ENCODE data around the gene LDB2.

The LDB2 gene

DNA sequence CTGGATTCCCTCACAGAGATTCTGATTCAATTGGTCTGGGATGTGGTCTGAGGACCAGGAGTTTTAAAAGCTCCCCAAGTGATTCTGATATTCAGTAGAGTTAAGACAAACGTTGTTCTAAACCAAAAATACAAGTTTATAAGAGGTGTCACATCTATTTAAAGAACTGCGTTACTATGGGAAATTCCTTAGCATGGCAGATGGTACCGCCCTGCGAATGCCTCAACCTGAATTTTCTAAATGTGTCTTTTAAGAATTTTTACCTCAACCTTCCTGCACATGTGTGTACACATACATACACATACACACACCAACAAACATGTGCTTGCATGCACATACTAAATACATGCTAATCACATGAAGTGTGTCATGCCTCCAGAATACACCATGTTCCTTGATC lies 343.3 kb downstream of the LDB2 start:
- in situ Hi-C loops (cut with MboI; ENCODE audit: low pct_unique_long_range_greater_than_20kb, low sequenced_read_pairs, unreplicated experiment), result no loop called here
- TF ChIP-seq, protein P1, sequence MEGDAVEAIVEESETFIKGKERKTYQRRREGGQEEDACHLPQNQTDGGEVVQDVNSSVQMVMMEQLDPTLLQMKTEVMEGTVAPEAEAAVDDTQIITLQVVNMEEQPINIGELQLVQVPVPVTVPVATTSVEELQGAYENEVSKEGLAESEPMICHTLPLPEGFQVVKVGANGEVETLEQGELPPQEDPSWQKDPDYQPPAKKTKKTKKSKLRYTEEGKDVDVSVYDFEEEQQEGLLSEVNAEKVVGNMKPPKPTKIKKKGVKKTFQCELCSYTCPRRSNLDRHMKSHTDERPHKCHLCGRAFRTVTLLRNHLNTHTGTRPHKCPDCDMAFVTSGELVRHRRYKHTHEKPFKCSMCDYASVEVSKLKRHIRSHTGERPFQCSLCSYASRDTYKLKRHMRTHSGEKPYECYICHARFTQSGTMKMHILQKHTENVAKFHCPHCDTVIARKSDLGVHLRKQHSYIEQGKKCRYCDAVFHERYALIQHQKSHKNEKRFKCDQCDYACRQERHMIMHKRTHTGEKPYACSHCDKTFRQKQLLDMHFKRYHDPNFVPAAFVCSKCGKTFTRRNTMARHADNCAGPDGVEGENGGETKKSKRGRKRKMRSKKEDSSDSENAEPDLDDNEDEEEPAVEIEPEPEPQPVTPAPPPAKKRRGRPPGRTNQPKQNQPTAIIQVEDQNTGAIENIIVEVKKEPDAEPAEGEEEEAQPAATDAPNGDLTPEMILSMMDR (IDR thresholded peaks at IDR 0.05; ENCODE audit: extremely low read depth, insufficient read depth, missing control alignments), result no peak
- DNase-seq (ENCODE audit: low spot score), result no peak

DNA sequence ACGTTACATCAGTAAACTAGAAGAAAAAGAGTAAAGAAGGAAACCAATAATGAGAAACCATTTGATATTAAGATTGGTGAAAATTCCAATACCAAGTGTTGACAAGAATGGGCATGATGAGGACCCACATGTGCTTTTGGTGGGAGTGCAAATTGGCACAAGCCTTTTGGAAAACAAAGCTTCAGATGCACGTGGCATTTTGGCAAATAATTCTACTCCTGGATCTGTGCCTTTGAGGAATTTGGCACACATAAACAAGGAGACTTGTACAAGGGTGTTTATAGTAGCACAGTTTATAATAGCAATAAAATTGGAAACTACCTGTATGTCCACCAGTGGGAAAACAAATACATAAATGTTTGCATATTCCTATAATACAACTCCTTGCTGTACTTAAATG lies 347.9 kb downstream of the LDB2 start:
- in situ Hi-C loops (cut with MboI; ENCODE audit: low pct_unique_long_range_greater_than_20kb, low sequenced_read_pairs, unreplicated experiment), result no loop called here
- DNase-seq (ENCODE audit: low spot score), result no peak
- TF ChIP-seq, protein P1 (IDR thresholded peaks at IDR 0.05; ENCODE audit: extremely low read depth, insufficient read depth, missing control alignments), result no peak

DNA sequence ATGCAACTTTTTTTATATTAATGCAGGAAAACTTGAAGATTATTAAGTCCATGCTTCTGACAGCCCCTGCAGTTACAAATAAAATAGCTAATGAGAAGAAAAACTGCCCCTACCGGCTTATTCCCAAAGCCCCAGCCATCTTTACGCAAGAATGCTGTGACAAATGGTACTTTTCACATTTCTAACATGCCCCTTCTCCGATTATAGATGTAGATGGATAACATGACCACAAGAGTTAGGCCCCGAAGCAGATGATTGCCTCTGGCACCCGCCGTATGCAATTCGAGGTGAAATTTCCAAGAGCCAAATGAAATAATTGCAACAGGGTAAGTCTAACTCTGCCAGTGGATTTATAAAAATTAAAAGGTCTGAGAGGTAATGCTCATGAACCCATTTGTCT lies 352.8 kb downstream of the LDB2 start:
- in situ Hi-C loops (cut with MboI; ENCODE audit: low pct_unique_long_range_greater_than_20kb, low sequenced_read_pairs, unreplicated experiment), result no loop called here
- no peak for DNase-seq (ENCODE audit: low spot score)
- TF ChIP-seq, protein P1 (IDR thresholded peaks at IDR 0.05; ENCODE audit: extremely low read depth, insufficient read depth, missing control alignments), result no peak

DNA sequence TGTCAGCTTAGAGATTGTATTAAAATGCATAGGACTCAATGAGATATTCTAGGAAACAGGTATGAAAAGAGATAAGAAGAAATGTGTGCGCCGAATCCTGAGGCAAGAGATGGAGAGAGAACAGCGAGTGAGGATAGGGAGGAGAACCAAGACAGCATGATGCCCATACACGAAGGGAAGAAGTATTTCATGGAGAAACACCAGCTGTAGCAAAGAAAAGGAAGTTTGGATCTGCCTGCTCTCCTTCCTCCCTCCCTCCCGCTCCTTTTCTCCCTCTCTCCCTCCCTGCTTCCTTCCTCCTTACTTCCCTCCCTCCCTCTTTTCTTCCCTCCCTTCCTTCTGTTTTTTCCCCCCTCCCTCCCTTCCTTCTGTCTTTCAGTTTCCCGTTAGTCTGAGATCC lies 353.6 kb downstream of the LDB2 start:
- in situ Hi-C loops (cut with MboI; ENCODE audit: low pct_unique_long_range_greater_than_20kb, low sequenced_read_pairs, unreplicated experiment), result no loop called here
- no peak for DNase-seq (ENCODE audit: low spot score)
- TF ChIP-seq, protein P1 (IDR thresholded peaks at IDR 0.05; ENCODE audit: extremely low read depth, insufficient read depth, missing control alignments), result no peak

DNA sequence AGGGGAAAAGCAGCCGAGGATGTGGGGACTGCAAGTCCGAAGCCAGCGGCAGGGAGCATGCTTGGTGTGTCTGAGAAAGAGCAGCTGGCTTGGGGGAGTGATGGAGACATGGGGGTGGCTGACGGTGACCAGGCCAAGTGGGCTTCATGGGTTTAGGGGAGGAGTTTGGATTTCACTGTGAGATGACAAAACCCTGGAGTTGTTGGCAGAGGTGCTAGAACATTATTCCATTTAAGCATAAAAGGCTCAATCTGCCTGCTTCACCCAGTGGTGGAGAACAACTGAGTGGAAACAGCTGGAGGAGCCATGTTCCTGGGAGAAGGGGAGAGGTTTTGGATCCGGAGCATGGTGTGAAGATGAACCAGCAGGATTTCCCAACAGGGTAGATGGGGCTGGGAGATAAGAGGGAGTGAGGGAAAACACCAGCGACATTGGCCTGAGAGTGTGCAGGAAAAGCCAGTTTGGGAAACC lies 354.2 kb downstream of the LDB2 start:
- DNase-seq (ENCODE audit: low spot score), result no peak
- in situ Hi-C loops (cut with MboI; ENCODE audit: low pct_unique_long_range_greater_than_20kb, low sequenced_read_pairs, unreplicated experiment), result no loop called here
- TF ChIP-seq, protein P1 (IDR thresholded peaks at IDR 0.05; ENCODE audit: extremely low read depth, insufficient read depth, missing control alignments), result no peak

DNA sequence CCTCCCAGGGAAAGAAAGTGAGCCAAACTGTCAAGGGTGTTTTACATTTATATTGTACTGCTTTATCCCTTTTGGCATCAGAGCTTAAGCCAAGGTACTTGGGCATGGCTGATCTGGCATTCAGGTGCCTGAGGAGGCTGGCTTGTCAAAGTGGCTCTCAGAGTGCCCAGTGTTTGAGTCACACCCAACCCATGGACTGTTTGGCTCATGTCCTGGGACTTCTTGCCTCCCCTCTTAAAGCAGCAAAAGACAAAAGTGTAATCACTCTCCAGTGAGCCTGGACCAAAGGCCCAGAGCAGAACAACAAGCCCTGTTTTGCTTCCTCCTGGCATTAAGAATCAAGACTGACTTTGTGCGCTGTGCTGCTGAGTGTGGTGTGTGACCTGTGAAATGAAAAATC lies 360.5 kb downstream of the LDB2 start:
- in situ Hi-C loops (cut with MboI; ENCODE audit: low pct_unique_long_range_greater_than_20kb, low sequenced_read_pairs, unreplicated experiment), result no loop called here
- TF ChIP-seq, protein P1 (IDR thresholded peaks at IDR 0.05; ENCODE audit: extremely low read depth, insufficient read depth, missing control alignments), result no peak
- DNase-seq (ENCODE audit: low spot score), result no peak

Data from GM13977 (cell line).